Tibial nerve (tissue), 4 donors: ENCODE measurements around the gene PSENEN. TPM values are rescaled to one million over a fixed set of nuclear protein-coding genes. Genes with fewer than 3 reads are reported as not detected.

ENCODE experiments used
- DNase-seq, 2 donors: peaks; one replicate each; pipeline ENCODE4 v3.0.0-alpha.2; 2019; ENCODE audit warnings: low spot score in 2 of 2
- H3K27ac ChIP-seq, 4 donors: fragments of 200-600 bp; sonication (generic) in 3 of 4; one replicate each; pipeline ENCODE4 v1.5.1; 2017 to 2019; ENCODE audit warnings: mild to moderate bottlenecking in 1 of 4
- H3K27me3 ChIP-seq, 2 donors: fragments of 200-600 bp; sonication (generic) in 1 of 2; one replicate each; pipeline versions ENCODE4 v1.5.1 to v1.6.0; 2017 to 2019
- H3K36me3 ChIP-seq, 3 donors: fragments of 200-600 bp; sonication (generic); one replicate each; pipeline ENCODE4 v1.5.1; 2018 to 2019
- H3K4me1 ChIP-seq, 4 donors: fragments of 200-600 bp; sonication (generic) in 3 of 4; one replicate each; pipeline ENCODE4 v1.5.1; 2017 to 2019
- H3K4me3 ChIP-seq, 4 donors: fragments of 200-600 bp; sonication (generic) in 3 of 4; one replicate each; pipeline ENCODE4 v1.5.1; 2017 to 2019; ENCODE audit warnings: mild to moderate bottlenecking in 1 of 4, moderate library complexity in 1 of 4
- H3K9me3 ChIP-seq, 4 donors: fragments of 200-600 bp; sonication (generic) in 3 of 4; one replicate each; pipeline ENCODE4 v1.5.1; 2017 to 2019
- EP300 ChIP-seq, 2 donors: sonication (generic); formaldehyde crosslinking; IDR thresholded peaks; one replicate each; pipeline ENCODE4 v1.6.1; 2017; ENCODE audit warnings: antibody characterized with exemption in 2 of 2, mild to moderate bottlenecking in 1 of 2
- POLR2A ChIP-seq, 2 donors: fragments of 450-650 bp; IDR thresholded peaks; one replicate each; pipeline ENCODE4 v1.6.1; 2017; ENCODE audit warnings: antibody characterized with exemption in 2 of 2, mild to moderate bottlenecking in 2 of 2, moderate library complexity in 2 of 2
- WGBS, 2 donors: methylation state at CpG; one replicate each; pipeline ENCODE4 v1.1.5; 2018; 5-methylcytosine and 5-hydroxymethylcytosine counted together
- total RNA-seq, 4 donors: library from RNA; depleted of rRNA; stranded (reverse); fragments of >200 nt; gene quantifications; one replicate each; pipeline ENCODE4 v1.1.0, GENCODE V29; 2016
- TF ChIP-seq, protein P1 (sequence below), 5 experiments: fragments of 200-600 bp in 3 of 5; fragments of 450-650 bp in 2 of 5; sonication (generic) in 3 of 5; IDR thresholded peaks; one replicate each; pipeline ENCODE4 v1.5.1; 2016 to 2019; ENCODE audit warnings: antibody characterized with exemption in 5 of 5, mild to moderate bottlenecking in 3 of 5, moderate library complexity in 2 of 5

The PSENEN gene
- total RNA-seq, 4 donors from 2014 or later = 33.1 to 46.7 (median 40.3) TPM

DNA sequence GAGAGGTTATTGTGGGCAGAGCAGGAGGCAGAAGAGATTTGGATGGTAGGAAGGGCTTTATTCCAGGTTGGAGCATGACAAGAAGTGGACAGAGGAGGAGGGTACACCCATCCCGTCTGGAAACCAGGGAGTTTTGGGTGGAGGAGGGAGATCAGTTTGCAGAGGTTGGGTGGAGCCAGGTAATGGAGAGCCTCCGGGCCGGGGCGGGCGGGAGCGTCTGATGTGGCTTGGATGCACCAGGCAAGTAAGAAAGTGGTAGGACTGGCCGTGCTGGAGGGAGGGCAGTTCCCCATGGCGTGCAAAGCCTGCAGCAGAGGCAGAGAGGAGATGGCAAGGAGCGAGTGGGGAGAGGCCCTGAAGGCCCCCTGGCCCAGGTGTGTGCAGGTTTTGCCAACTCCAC lies 14.1 kb upstream of the PSENEN start:
- no peaks in the 10 kb centered on the region for H3K27me3 ChIP-seq
- no peaks in the 10 kb centered on the region for H3K4me1 ChIP-seq
- H3K9me3 ChIP-seq = no peaks in the 10 kb centered on the region
- no peak for TF ChIP-seq POLR2A (IDR thresholded peaks at IDR 0.05)
- TF ChIP-seq, protein P1, sequence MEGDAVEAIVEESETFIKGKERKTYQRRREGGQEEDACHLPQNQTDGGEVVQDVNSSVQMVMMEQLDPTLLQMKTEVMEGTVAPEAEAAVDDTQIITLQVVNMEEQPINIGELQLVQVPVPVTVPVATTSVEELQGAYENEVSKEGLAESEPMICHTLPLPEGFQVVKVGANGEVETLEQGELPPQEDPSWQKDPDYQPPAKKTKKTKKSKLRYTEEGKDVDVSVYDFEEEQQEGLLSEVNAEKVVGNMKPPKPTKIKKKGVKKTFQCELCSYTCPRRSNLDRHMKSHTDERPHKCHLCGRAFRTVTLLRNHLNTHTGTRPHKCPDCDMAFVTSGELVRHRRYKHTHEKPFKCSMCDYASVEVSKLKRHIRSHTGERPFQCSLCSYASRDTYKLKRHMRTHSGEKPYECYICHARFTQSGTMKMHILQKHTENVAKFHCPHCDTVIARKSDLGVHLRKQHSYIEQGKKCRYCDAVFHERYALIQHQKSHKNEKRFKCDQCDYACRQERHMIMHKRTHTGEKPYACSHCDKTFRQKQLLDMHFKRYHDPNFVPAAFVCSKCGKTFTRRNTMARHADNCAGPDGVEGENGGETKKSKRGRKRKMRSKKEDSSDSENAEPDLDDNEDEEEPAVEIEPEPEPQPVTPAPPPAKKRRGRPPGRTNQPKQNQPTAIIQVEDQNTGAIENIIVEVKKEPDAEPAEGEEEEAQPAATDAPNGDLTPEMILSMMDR (IDR thresholded peaks at IDR 0.05) = no peak
- no peak for TF ChIP-seq EP300 (IDR thresholded peaks at IDR 0.05)
- 82 to 87% methylated on average over 9 of the region's 9 CpGs for WGBS, 2 donors
- H3K27ac ChIP-seq = no peak overlapping the region
- no peak for DNase-seq
- no peak overlapping the region for H3K4me3 ChIP-seq
- H3K36me3 ChIP-seq = peaks cover 0 to 100% (median 47%) of the 10 kb centered on the region in 3 donors

DNA sequence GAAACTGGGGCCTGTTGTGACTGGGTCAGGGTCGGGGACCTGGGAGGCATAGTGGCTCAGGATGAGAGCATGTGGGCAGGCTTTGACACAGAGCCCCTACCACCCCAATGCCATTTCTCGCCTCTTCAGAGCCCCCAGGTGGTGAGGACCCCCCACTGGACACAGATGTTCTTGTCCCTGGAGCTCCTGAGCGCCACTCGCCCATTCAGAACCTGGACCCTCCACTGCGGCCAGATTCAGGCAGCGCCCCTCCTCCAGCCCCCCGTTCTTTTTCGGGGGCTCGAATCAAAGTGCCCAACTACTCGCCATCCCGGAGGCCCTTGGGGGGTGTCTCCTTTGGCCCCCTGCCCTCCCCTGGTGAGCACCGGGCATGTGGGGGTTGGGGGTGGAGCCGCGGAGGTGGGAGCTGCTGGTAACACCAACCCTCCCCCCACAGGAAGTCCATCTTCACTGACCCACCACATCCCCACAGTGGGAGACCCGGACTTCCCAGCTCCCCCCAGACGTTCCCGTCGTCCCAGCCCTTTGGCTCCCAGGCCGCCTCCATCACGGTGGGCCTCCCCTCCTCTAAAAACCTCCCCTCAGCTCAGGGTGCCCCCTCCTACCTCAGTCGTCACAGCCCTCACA lies 13.6 kb upstream of the PSENEN start:
- Histone ChIP-seq H3K4me3 (no peak overlapping the region), H3K27ac (no peak overlapping the region), H3K36me3 (peaks cover 0 to 100% (median 45%) of the 10 kb centered on the region in 3 donors), H3K4me1 (no peaks in the 10 kb centered on the region), H3K9me3 (no peaks in the 10 kb centered on the region), H3K27me3 (no peaks in the 10 kb centered on the region)
- no peak for DNase-seq
- TF ChIP-seq POLR2A (IDR thresholded peaks at IDR 0.05) = no peak
- TF ChIP-seq EP300 (IDR thresholded peaks at IDR 0.05) = no peak
- TF ChIP-seq, protein P1 (IDR thresholded peaks at IDR 0.05) = no peak
- 83 to 84% methylated on average over 21 of the region's 21 CpGs for WGBS, 2 donors

DNA sequence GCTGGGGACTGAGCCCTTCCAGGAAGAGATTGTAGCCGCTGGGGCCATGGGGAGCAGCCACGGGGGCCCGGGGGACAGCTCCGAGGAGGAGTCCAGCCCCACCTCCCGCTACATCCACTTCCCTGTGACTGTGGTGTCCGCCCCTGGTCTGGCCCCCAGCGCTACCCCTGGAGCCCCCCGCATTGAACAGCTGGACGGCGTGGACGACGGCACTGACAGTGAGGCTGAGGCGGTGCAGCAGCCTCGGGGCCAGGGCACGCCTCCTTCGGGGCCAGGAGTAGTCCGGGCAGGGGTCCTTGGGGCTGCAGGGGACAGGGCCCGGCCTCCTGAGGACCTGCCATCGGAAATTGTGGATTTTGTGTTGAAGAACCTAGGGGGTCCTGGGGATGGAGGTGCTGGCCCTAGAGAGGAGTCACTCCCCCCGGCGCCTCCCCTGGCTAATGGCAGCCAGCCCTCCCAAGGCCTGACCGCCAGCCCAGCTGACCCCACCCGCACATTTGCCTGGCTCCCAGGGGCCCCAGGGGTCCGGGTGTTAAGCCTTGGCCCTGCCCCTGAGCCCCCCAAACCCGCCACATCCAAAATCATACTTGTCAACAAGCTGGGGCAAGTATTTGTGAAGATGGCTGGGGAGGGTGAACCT lies 12.8 kb upstream of the PSENEN start:
- no peaks in the 10 kb centered on the region for H3K27me3 ChIP-seq
- H3K4me3 ChIP-seq = no peak overlapping the region
- TF ChIP-seq, protein P1 (IDR thresholded peaks at IDR 0.05) = no peak
- TF ChIP-seq EP300 (IDR thresholded peaks at IDR 0.05) (no peak), POLR2A (IDR thresholded peaks at IDR 0.05) (no peak)
- H3K27ac ChIP-seq = no peak overlapping the region
- DNase-seq = no peak
- 84 to 86% methylated on average over 20 to 25 of the region's 25 CpGs for WGBS, 2 donors
- no peaks in the 10 kb centered on the region for H3K9me3 ChIP-seq
- H3K4me1 ChIP-seq = no peaks in the 10 kb centered on the region
- H3K36me3 ChIP-seq = peaks cover 0 to 100% (median 38%) of the 10 kb centered on the region in 3 donors

DNA sequence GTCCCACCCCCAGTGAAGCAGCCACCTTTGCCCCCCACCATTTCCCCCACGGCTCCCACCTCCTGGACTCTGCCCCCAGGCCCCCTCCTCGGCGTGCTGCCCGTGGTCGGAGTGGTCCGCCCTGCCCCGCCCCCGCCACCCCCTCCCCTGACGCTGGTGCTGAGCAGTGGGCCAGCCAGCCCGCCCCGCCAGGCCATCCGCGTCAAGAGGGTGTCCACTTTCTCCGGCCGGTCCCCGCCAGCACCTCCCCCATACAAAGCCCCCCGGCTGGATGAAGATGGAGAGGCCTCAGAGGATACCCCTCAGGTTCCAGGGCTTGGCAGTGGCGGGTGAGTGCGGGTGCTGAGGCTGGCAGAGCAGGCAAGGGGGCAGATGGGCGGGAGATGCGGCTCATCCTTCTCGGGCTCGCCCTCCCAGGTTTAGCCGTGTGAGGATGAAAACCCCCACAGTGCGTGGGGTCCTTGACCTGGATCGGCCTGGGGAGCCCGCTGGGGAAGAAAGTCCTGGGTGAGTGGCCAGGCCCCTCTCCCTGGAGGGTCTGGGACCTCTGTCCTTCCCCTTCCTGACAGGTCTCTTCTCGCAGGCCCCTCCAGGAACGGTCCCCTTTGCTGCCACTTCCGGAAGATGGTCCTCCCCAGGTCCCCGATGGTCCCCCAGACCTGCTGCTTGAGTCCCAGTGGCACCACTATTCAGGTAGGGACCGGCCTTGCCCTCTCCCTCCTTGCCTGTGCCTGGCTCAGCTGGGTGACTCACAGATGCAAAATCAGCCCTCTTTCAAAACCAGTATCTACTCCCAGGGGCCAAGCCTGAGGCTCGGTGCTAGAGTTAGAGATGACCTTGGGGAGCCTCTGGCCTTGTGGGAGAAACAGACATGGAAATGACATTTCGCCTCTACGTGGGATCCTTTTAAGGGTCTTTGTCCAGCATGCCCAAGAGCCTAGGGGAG lies 12.0 kb upstream of the PSENEN start:
- Histone ChIP-seq H3K36me3 (peaks cover 2 to 100% (median 32%) of the 10 kb centered on the region in 3 donors), H3K27ac (no peak overlapping the region), H3K9me3 (no peaks in the 10 kb centered on the region), H3K4me1 (no peaks in the 10 kb centered on the region), H3K4me3 (no peak overlapping the region), H3K27me3 (no peaks in the 10 kb centered on the region)
- TF ChIP-seq EP300 (IDR thresholded peaks at IDR 0.05) = no peak
- WGBS, 2 donors = 89% methylated on average over 25 to 30 of the region's 35 CpGs
- no peak for DNase-seq

DNA sequence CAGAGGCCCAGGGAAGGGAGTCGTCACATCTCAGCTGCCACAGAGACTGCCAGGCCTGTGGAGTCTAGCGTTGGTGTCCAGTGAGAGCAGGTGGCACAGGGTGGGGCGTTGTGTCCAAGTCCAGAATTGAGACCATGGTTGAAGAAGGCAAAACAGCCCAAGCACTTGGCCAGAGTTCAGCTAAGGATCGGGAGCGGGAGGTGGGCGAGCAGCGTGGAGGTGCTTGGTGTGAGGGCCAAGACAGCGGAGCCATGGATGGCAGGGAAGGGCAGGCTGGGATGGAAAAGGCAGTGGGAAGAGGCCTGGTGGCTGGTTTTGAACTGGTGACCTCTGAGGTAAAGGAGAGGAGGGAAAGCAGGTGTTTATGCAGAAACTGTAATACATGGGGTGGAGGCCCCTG lies 11.2 kb upstream of the PSENEN start:
- Histone ChIP-seq H3K27ac (no peak overlapping the region), H3K4me1 (peaks cover 0 to 2% (median 0%) of the 10 kb centered on the region in 4 donors), H3K9me3 (no peaks in the 10 kb centered on the region), H3K36me3 (peaks cover 3 to 100% (median 25%) of the 10 kb centered on the region in 3 donors), H3K27me3 (no peaks in the 10 kb centered on the region), H3K4me3 (no peak overlapping the region)
- no peak for DNase-seq
- TF ChIP-seq POLR2A (IDR thresholded peaks at IDR 0.05) (no peak), EP300 (IDR thresholded peaks at IDR 0.05) (no peak)
- TF ChIP-seq, protein P1 (IDR thresholded peaks at IDR 0.05) = no peak
- 88 to 90% methylated on average over 8 of the region's 8 CpGs for WGBS, 2 donors
